Stimulated activated CD4-positive, alpha-beta T cell treated with anti-CD3 and anti-CD28 coated beads, Interleukin-15, amount 100 ng/mL, for 1 hour (primary cell): ENCODE data around the gene COPS9.

Source experiments
- DNase-seq, 2 donors: peaks; one replicate each; pipeline ENCODE4 v3.0.0-alpha.2; 2020; ENCODE audit warnings: low read depth in 1 of 2, low spot score in 1 of 2

Gene COPS9

GRCh38 chr2:240136013-240136670 is at the start of gene COPS9:
Gene COPS9 (minus strand): TSS chr2:240136305. CDS start chr2:240136284, 21 bp downstream.
- DNase-seq = peak; percentile 76 to 86

- no peak for DNase-seq
Measured at GRCh38 chr2:240184656-240185055, 48.6 kb upstream of the COPS9 start.

GRCh38 chr2:240183875-240184590 is 47.9 kb upstream of the COPS9 start:
- no peak for DNase-seq

GRCh38 chr2:240183006-240183874 is 47.1 kb upstream of the COPS9 start:
- DNase-seq = no peak

- no peak for DNase-seq
Measured at GRCh38 chr2:240182476-240182875, 46.4 kb upstream of the COPS9 start.

GRCh38 chr2:240182001-240182400 is 45.9 kb upstream of the COPS9 start:
- DNase-seq = no peak

GRCh38 chr2:240179941-240180666 is 44.0 kb upstream of the COPS9 start:
- no peak for DNase-seq

GRCh38 chr2:240179186-240179815 is 43.2 kb upstream of the COPS9 start:
- no peak for DNase-seq

GRCh38 chr2:240178564-240178963 is 42.5 kb upstream of the COPS9 start:
- DNase-seq = no peak

GRCh38 chr2:240174496-240174895 is 38.4 kb upstream of the COPS9 start:
- no peak for DNase-seq

GRCh38 chr2:240172071-240172895 is 36.2 kb upstream of the COPS9 start:
- DNase-seq = no peak

GRCh38 chr2:240170883-240171282 is 34.8 kb upstream of the COPS9 start:
- DNase-seq = no peak

GRCh38 chr2:240170354-240170735 is 34.2 kb upstream of the COPS9 start:
- no peak for DNase-seq

GRCh38 chr2:240169486-240170353 is 33.6 kb upstream of the COPS9 start:
- no peak for DNase-seq

- no peak for DNase-seq
Measured at GRCh38 chr2:240168546-240169361, 32.6 kb upstream of the COPS9 start.

- DNase-seq = no peak
Measured at GRCh38 chr2:240168041-240168440, 31.9 kb upstream of the COPS9 start.

GRCh38 chr2:240167588-240167880 is 31.4 kb upstream of the COPS9 start:
- no peak for DNase-seq
